Measurements from ENCODE around the gene SLX4IP. TPM values are rescaled to one million over a fixed set of nuclear protein-coding genes. Genes with fewer than 3 reads are reported as not detected.
"Not testable (repeated sequence)": the region's sequence is repeated elsewhere in the genome, so short reads cannot be mapped to it uniquely, and the experiment has no call there.

The SLX4IP gene
- total RNA-seq, 1 donor from 2014 or later = 3.0 TPM

GRCh38 chr20:10571313-10571815 lies 136.3 kb downstream of the SLX4IP start:
- DNase-seq (ENCODE audit: low spot score) = no peak

- DNase-seq (ENCODE audit: low spot score) = no peak
These were observed 137.7 kb downstream of the SLX4IP start for GRCh38 chr20:10572853-10573252.

GRCh38 chr20:10573273-10573950 lies 138.3 kb downstream of the SLX4IP start:
- no peak for DNase-seq (ENCODE audit: low spot score)

GRCh38 chr20:10573951-10574339 lies 138.8 kb downstream of the SLX4IP start:
- DNase-seq (ENCODE audit: low spot score) = no peak

- DNase-seq (ENCODE audit: low spot score) = no peak
These were observed 141.4 kb downstream of the SLX4IP start for GRCh38 chr20:10576411-10577090.

- no peak for DNase-seq (ENCODE audit: low spot score)
These were observed 142.5 kb downstream of the SLX4IP start for GRCh38 chr20:10577648-10578047.

- DNase-seq (ENCODE audit: low spot score) = no peak
These were observed 143.5 kb downstream of the SLX4IP start for GRCh38 chr20:10578607-10579006.

GRCh38 chr20:10579942-10580341 lies 144.8 kb downstream of the SLX4IP start:
- DNase-seq (ENCODE audit: low spot score) = no peak

GRCh38 chr20:10580700-10581099 lies 145.6 kb downstream of the SLX4IP start:
- no peak for DNase-seq (ENCODE audit: low spot score)

GRCh38 chr20:10581823-10582222 lies 146.7 kb downstream of the SLX4IP start:
- DNase-seq (ENCODE audit: low spot score) = no peak

- no peak for DNase-seq (ENCODE audit: low spot score)
These were observed 149.3 kb downstream of the SLX4IP start for GRCh38 chr20:10584371-10584770.

GRCh38 chr20:10585308-10585707 lies 150.2 kb downstream of the SLX4IP start:
- no peak for DNase-seq (ENCODE audit: low spot score)

GRCh38 chr20:10586296-10586695 lies 151.2 kb downstream of the SLX4IP start:
- no peak for DNase-seq (ENCODE audit: low spot score)

GRCh38 chr20:10590446-10590845 lies 155.3 kb downstream of the SLX4IP start:
- not testable (repeated sequence) for DNase-seq (ENCODE audit: low spot score)

- DNase-seq (ENCODE audit: low spot score) = no peak
These were observed 156.0 kb downstream of the SLX4IP start for GRCh38 chr20:10590950-10591671.

- DNase-seq (ENCODE audit: low spot score) = no peak
These were observed 156.9 kb downstream of the SLX4IP start for GRCh38 chr20:10591946-10592521.

GRCh38 chr20:10594296-10594868 lies 159.3 kb downstream of the SLX4IP start:
- no peak for DNase-seq (ENCODE audit: low spot score)

- no peak for DNase-seq (ENCODE audit: low spot score)
These were observed 160.2 kb downstream of the SLX4IP start for GRCh38 chr20:10595266-10595665.

- no peak for DNase-seq (ENCODE audit: low spot score)
These were observed 160.9 kb downstream of the SLX4IP start for GRCh38 chr20:10595985-10596384.

- no peak for DNase-seq (ENCODE audit: low spot score)
These were observed 161.6 kb downstream of the SLX4IP start for GRCh38 chr20:10596710-10597121.

GRCh38 chr20:10597637-10598036 lies 162.5 kb downstream of the SLX4IP start:
- no peak for DNase-seq (ENCODE audit: low spot score)
